Measurements from ENCODE around the gene ZNF136. TPM values are rescaled to one million over a fixed set of nuclear protein-coding genes. Genes with fewer than 3 reads are reported as not detected.
A peak's percentile ranks its signal among the peaks of the same experiment; 100 is the strongest.

Gene ZNF136
- total and polyA plus RNA-seq, 2 experiments from 2014 or later = 5.6 to 6.7 TPM

DNA sequence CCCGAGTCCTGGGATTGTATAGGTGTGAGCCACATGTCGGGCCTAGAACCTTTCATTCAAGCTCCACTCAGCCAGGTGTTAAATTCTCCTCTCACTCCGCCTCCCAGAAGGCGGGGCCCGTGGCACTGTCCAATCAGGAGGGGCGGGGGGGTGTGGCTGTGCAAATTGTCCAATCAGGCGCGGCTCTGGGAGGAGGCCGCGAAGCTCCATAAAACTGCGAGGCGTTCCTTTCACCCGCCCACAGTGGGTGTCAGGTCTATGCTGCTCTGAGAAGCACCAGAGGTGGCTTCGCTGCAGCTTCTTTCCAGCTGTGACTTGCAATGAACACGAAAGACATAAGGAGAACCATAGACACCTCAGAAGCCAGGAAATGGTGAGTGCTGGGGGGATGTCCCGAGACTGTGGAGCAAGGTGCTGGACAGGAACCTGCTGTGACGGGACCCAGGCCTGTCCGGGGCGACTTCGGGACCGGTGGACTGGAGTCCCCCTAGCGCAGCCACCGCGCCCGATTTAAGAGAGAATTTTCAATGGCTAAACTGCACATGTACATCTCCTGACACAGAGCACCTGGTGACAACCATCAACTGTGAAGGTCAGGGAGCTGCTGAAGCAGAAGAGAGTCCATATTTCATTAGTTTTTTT lies 3.0 kb upstream of the ZNF136 start:
- Histone ChIP-seq H3K9me2 (ENCODE audit: insufficient read depth) (no peaks in the 10 kb centered on the region; the same call in 1 of the 2 replicates), H3K4me3 (no peak overlapping the region), H3K27ac (ENCODE audit: low read depth) (no peak overlapping the region), H3K36me3 (ENCODE audit: insufficient read depth) (no peaks in the 10 kb centered on the region), H3K79me2 (replicated peaks; ENCODE audit: insufficient read depth) (peaks cover 29% of the 10 kb centered on the region), H4K20me1 (replicated peaks; ENCODE audit: insufficient read depth) (peaks cover 5% of the 10 kb centered on the region; the same call in 1 of the 2 replicates), H3K4me2 (no peak overlapping the region), H3F3A (replicated peaks; ENCODE audit: low read depth) (no peaks in the 10 kb centered on the region), H2AFZ (no peak overlapping the region), H3K27me3 (ENCODE audit: insufficient read depth) (no peaks in the 10 kb centered on the region), H3K4me1 (ENCODE audit: insufficient read depth) (peaks cover 16% of the 10 kb centered on the region)
- peaks cover 3% of the 10 kb centered on the region; the same call in 2 of the 3 replicates for H3K36me3 Mint-ChIP-seq (ENCODE audit: low read depth)
- H3K9me3 Mint-ChIP-seq = peaks cover 3% of the 10 kb centered on the region; the same call in 1 of the 3 replicates
- no peak for ATAC-seq
- peak; percentile 65 for DNase-seq (ENCODE audit: low spot score)
- H3K4me1 Mint-ChIP-seq = peaks cover 9% of the 10 kb centered on the region
- H3K27ac Mint-ChIP-seq = no peak overlapping the region
- TF ChIP-seq EZH2 (IDR thresholded peaks at IDR 0.05; ENCODE audit: low read depth, unreplicated experiment) = no peak
- TF ChIP-seq STAT1 (IDR thresholded peaks at IDR 0.05; ENCODE audit: unreplicated experiment) = no peak
- no peak for TF ChIP-seq ZNF114 (CRISPR knock-in tag; IDR thresholded peaks at IDR 0.05)
- no peak for TF ChIP-seq EZH2phosphoT487 (IDR thresholded peaks at IDR 0.05; ENCODE audit: unreplicated experiment)
- TF ChIP-seq ZNF331 (CRISPR knock-in tag; IDR thresholded peaks at IDR 0.05; ENCODE audit: low read depth) = no peak
- TF ChIP-seq, protein P1, sequence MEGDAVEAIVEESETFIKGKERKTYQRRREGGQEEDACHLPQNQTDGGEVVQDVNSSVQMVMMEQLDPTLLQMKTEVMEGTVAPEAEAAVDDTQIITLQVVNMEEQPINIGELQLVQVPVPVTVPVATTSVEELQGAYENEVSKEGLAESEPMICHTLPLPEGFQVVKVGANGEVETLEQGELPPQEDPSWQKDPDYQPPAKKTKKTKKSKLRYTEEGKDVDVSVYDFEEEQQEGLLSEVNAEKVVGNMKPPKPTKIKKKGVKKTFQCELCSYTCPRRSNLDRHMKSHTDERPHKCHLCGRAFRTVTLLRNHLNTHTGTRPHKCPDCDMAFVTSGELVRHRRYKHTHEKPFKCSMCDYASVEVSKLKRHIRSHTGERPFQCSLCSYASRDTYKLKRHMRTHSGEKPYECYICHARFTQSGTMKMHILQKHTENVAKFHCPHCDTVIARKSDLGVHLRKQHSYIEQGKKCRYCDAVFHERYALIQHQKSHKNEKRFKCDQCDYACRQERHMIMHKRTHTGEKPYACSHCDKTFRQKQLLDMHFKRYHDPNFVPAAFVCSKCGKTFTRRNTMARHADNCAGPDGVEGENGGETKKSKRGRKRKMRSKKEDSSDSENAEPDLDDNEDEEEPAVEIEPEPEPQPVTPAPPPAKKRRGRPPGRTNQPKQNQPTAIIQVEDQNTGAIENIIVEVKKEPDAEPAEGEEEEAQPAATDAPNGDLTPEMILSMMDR (conservative IDR thresholded peaks at IDR 0.05; ENCODE audit: low read depth in 2 of 2) = no peak
- TF ChIP-seq POLR2AphosphoS5 (IDR thresholded peaks at IDR 0.05; ENCODE audit: low read depth) = no peak
- no peak overlapping the region for H3K4me3 Mint-ChIP-seq
- H3K27me3 Mint-ChIP-seq (ENCODE audit: insufficient read depth, low read depth, poor library complexity) = peaks cover 9% of the 10 kb centered on the region

DNA sequence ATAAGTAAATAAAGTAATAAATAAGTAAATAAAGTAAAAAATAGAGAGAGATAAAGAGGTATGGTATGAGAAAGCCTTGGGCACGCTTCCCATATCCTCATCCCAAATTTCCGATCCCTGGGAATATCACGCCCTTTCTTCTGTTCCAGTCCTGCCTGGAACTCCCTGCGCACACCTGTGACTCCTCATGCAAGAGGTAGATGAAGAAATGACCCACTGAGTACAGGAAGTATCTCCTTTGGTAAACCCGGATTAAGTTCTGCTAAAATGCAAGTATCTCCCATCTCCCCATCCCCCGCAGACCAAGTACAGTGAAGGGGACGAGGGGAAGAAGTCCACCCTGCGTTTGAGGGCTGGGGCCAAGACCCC lies 399 bp upstream of the ZNF136 start:
- no peak overlapping the region for H3K27ac Mint-ChIP-seq
- no peak for DNase-seq (ENCODE audit: low spot score)
- no peaks in the 10 kb centered on the region for H4K20me1 ChIP-seq (replicated peaks; ENCODE audit: insufficient read depth)
- peaks cover 5% of the 10 kb centered on the region for H3K27me3 Mint-ChIP-seq (ENCODE audit: insufficient read depth, low read depth, poor library complexity)
- peak overlapping the region; percentile 81 for H3K4me3 ChIP-seq
- no peak for ATAC-seq
- H3F3A ChIP-seq (replicated peaks; ENCODE audit: low read depth) = no peaks in the 10 kb centered on the region
- peak overlapping the region; percentile 17; the same call in 1 of the 2 replicates for H3K4me2 ChIP-seq
- H3K4me1 ChIP-seq (ENCODE audit: insufficient read depth) = peaks cover 9% of the 10 kb centered on the region; the same call in 1 of the 2 replicates
- H3K27ac ChIP-seq (ENCODE audit: low read depth) = no peak overlapping the region
- H3K4me1 Mint-ChIP-seq = peaks cover 4% of the 10 kb centered on the region
- no peaks in the 10 kb centered on the region; the same call in 2 of the 3 replicates for H3K36me3 Mint-ChIP-seq (ENCODE audit: low read depth)
- H3K79me2 ChIP-seq (replicated peaks; ENCODE audit: insufficient read depth) = peaks cover 41% of the 10 kb centered on the region
- H3K9me2 ChIP-seq (ENCODE audit: insufficient read depth) = no peaks in the 10 kb centered on the region; the same call in 1 of the 2 replicates
- no peaks in the 10 kb centered on the region for H3K27me3 ChIP-seq (ENCODE audit: insufficient read depth)
- no peaks in the 10 kb centered on the region for H3K36me3 ChIP-seq (ENCODE audit: insufficient read depth)
- no peak overlapping the region for H2AFZ ChIP-seq
- peak overlapping the region; percentile 92 for H3K4me3 Mint-ChIP-seq
- no peaks in the 10 kb centered on the region; the same call in 2 of the 3 replicates for H3K9me3 Mint-ChIP-seq
- TF ChIP-seq CREB1 (CRISPR knock-in tag; IDR thresholded peaks at IDR 0.05; ENCODE audit: low read depth) (no peak), ZNF114 (CRISPR knock-in tag; IDR thresholded peaks at IDR 0.05) (no peak), STAT1 (IDR thresholded peaks at IDR 0.05; ENCODE audit: unreplicated experiment) (no peak), EZH2 (IDR thresholded peaks at IDR 0.05; ENCODE audit: low read depth, unreplicated experiment) (no peak), NANOG (IDR thresholded peaks at IDR 0.05; ENCODE audit: borderline replicate concordance) (no peak), ZNF331 (CRISPR knock-in tag; IDR thresholded peaks at IDR 0.05; ENCODE audit: low read depth) (no peak), EZH2phosphoT487 (IDR thresholded peaks at IDR 0.05; ENCODE audit: unreplicated experiment) (no peak)
- TF ChIP-seq, protein P2, sequence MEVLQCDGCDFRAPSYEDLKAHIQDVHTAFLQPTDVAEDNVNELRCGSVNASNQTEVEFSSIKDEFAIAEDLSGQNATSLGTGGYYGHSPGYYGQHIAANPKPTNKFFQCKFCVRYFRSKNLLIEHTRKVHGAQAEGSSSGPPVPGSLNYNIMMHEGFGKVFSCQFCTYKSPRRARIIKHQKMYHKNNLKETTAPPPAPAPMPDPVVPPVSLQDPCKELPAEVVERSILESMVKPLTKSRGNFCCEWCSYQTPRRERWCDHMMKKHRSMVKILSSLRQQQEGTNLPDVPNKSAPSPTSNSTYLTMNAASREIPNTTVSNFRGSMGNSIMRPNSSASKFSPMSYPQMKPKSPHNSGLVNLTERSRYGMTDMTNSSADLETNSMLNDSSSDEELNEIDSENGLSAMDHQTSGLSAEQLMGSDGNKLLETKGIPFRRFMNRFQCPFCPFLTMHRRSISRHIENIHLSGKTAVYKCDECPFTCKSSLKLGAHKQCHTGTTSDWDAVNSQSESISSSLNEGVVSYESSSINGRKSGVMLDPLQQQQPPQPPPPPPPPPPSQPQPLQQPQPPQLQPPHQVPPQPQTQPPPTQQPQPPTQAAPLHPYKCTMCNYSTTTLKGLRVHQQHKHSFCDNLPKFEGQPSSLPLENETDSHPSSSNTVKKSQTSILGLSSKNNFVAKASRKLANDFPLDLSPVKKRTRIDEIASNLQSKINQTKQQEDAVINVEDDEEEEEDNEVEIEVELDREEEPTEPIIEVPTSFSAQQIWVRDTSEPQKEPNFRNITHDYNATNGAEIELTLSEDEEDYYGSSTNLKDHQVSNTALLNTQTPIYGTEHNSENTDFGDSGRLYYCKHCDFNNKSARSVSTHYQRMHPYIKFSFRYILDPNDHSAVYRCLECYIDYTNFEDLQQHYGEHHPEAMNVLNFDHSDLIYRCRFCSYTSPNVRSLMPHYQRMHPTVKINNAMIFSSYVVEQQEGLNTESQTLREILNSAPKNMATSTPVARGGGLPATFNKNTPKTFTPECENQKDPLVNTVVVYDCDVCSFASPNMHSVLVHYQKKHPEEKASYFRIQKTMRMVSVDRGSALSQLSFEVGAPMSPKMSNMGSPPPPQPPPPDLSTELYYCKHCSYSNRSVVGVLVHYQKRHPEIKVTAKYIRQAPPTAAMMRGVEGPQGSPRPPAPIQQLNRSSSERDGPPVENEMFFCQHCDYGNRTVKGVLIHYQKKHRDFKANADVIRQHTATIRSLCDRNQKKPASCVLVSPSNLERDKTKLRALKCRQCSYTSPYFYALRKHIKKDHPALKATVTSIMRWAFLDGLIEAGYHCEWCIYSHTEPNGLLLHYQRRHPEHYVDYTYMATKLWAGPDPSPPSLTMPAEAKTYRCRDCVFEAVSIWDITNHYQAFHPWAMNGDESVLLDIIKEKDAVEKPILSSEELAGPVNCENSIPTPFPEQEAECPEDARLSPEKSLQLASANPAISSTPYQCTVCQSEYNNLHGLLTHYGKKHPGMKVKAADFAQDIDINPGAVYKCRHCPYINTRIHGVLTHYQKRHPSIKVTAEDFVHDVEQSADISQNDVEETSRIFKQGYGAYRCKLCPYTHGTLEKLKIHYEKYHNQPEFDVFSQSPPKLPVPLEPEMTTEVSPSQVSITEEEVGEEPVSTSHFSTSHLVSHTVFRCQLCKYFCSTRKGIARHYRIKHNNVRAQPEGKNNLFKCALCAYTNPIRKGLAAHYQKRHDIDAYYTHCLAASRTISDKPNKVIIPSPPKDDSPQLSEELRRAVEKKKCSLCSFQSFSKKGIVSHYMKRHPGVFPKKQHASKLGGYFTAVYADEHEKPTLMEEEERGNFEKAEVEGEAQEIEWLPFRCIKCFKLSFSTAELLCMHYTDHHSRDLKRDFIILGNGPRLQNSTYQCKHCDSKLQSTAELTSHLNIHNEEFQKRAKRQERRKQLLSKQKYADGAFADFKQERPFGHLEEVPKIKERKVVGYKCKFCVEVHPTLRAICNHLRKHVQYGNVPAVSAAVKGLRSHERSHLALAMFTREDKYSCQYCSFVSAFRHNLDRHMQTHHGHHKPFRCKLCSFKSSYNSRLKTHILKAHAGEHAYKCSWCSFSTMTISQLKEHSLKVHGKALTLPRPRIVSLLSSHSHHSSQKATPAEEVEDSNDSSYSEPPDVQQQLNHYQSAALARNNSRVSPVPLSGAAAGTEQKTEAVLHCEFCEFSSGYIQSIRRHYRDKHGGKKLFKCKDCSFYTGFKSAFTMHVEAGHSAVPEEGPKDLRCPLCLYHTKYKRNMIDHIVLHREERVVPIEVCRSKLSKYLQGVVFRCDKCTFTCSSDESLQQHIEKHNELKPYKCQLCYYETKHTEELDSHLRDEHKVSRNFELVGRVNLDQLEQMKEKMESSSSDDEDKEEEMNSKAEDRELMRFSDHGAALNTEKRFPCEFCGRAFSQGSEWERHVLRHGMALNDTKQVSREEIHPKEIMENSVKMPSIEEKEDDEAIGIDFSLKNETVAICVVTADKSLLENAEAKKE (CRISPR knock-in tag; IDR thresholded peaks at IDR 0.05) = no peak
- TF ChIP-seq, protein P3, sequence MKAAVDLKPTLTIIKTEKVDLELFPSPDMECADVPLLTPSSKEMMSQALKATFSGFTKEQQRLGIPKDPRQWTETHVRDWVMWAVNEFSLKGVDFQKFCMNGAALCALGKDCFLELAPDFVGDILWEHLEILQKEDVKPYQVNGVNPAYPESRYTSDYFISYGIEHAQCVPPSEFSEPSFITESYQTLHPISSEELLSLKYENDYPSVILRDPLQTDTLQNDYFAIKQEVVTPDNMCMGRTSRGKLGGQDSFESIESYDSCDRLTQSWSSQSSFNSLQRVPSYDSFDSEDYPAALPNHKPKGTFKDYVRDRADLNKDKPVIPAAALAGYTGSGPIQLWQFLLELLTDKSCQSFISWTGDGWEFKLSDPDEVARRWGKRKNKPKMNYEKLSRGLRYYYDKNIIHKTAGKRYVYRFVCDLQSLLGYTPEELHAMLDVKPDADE (IDR thresholded peaks at IDR 0.05) = no peak

Data from GM23338 (cell line).